Cardiac muscle cell (in vitro differentiated cells and primary cell): ENCODE measurements around the gene FSD2. TPM values are rescaled to one million over a fixed set of nuclear protein-coding genes. Genes with fewer than 3 reads are reported as not detected.
"Not testable (repeated sequence)": the region's sequence is repeated elsewhere in the genome, so short reads cannot be mapped to it uniquely, and the experiment has no call there.

Source experiments
- DNase-seq, 2 donors: peaks; one replicate each; pipeline versions ENCODE4 v3.0.0 to v3.0.0-alpha.2; 2010 to 2017; ENCODE audit warnings: low read depth in 1 of 2, low spot score in 1 of 2
- H3K27ac ChIP-seq: fragments of 200-600 bp; sonication (generic); 2 replicates; pipeline ENCODE4 v1.5.1; 2016
- H3K27me3 ChIP-seq: fragments of 200-600 bp; sonication (generic); 2 replicates; pipeline ENCODE4 v1.6.0; 2016; ENCODE audit warnings: control low read depth
- H3K36me3 ChIP-seq: fragments of 200-600 bp; sonication (generic); 2 replicates; pipeline ENCODE4 v1.5.1; 2016; ENCODE audit warnings: control low read depth
- H3K4me1 ChIP-seq: fragments of 200-600 bp; sonication (generic); 2 replicates; pipeline ENCODE4 v1.8.1; 2017; ENCODE audit warnings: low read depth, mild to moderate bottlenecking, mixed run types
- H3K4me3 ChIP-seq: fragments of 200-600 bp; sonication (generic); 2 replicates; pipeline ENCODE4 v1.5.1; 2016; ENCODE audit warnings: mild to moderate bottlenecking
- H3K9me3 ChIP-seq: fragments of 200-600 bp; sonication (generic); 2 replicates; pipeline ENCODE4 v1.5.1; 2017; ENCODE audit warnings: low read depth, mild to moderate bottlenecking, control low read depth
- CTCF ChIP-seq: IDR thresholded peaks from 2 replicates; pipeline ENCODE4 v1.5.1; 2012; ENCODE audit warnings: low read depth, mild to moderate bottlenecking, low read length
- polyA plus RNA-seq: library from polyadenylated mRNA; unstranded; fragments of >200 nt; fragmentation: Nextera tagmentation; extraction: Ambion mirVana; gene quantifications from 2 replicates; pipeline ENCODE4 v1.2.1, GENCODE V29; 2016
- total RNA-seq: library from RNA; depleted of rRNA; stranded (reverse); fragments of >200 nt; gene quantifications from 2 replicates; pipeline ENCODE4 v1.2.3, GENCODE V29; 2016

FSD2 gene
- total and polyA plus RNA-seq, 2 experiments from 2014 or later, result 14.9 to 44.9 TPM

GRCh38 chr15:82829234-82829633 is 23.4 kb upstream of the FSD2 start:
- TF ChIP-seq CTCF, result no peak
- Histone ChIP-seq H3K4me1 (no peaks in the 10 kb centered on the region), H3K27ac (no peak overlapping the region), H3K9me3 (no peaks in the 10 kb centered on the region), H3K27me3 (no peaks in the 10 kb centered on the region), H3K4me3 (no peak overlapping the region), H3K36me3 (peaks cover 84% of the 10 kb centered on the region)
- DNase-seq, result no peak

- no peak for TF ChIP-seq CTCF
- Histone ChIP-seq H3K27me3 (no peaks in the 10 kb centered on the region), H3K36me3 (peaks cover 78% of the 10 kb centered on the region), H3K4me3 (no peak overlapping the region), H3K4me1 (no peaks in the 10 kb centered on the region), H3K27ac (no peak overlapping the region), H3K9me3 (no peaks in the 10 kb centered on the region)
- no peak for DNase-seq
Observed at GRCh38 chr15:82828075-82828474, 22.2 kb upstream of the FSD2 start.

- Histone ChIP-seq H3K9me3 (no peaks in the 10 kb centered on the region), H3K4me1 (no peaks in the 10 kb centered on the region), H3K36me3 (peaks cover 77% of the 10 kb centered on the region), H3K4me3 (no peak overlapping the region), H3K27ac (no peak overlapping the region), H3K27me3 (no peaks in the 10 kb centered on the region)
- TF ChIP-seq CTCF, result no peak
- DNase-seq, result no peak
Observed at GRCh38 chr15:82823049-82823448, 17.2 kb upstream of the FSD2 start.

GRCh38 chr15:82821851-82822250 is 16.0 kb upstream of the FSD2 start:
- not testable (repeated sequence) for H3K4me3 ChIP-seq, H3K4me1 ChIP-seq, DNase-seq, H3K9me3 ChIP-seq, H3K27ac ChIP-seq, H3K27me3 ChIP-seq
- H3K36me3 ChIP-seq, result peaks cover 79% of the 10 kb centered on the region

GRCh38 chr15:82821396-82821795 is 15.5 kb upstream of the FSD2 start:
- not testable (repeated sequence) for H3K27ac ChIP-seq, DNase-seq, H3K27me3 ChIP-seq, H3K4me3 ChIP-seq, H3K9me3 ChIP-seq, H3K4me1 ChIP-seq
- H3K36me3 ChIP-seq, result peaks cover 79% of the 10 kb centered on the region

GRCh38 chr15:82820128-82820527 is 14.3 kb upstream of the FSD2 start:
- Histone ChIP-seq H3K4me1 (no peaks in the 10 kb centered on the region), H3K36me3 (peaks cover 78% of the 10 kb centered on the region), H3K27ac (no peak overlapping the region), H3K27me3 (no peaks in the 10 kb centered on the region), H3K9me3 (no peaks in the 10 kb centered on the region), H3K4me3 (no peak overlapping the region)
- DNase-seq, result no peak
- TF ChIP-seq CTCF, result no peak

GRCh38 chr15:82812994-82813393 is 7.1 kb upstream of the FSD2 start:
- peaks cover 22% of the 10 kb centered on the region for H3K4me1 ChIP-seq
- H3K27ac ChIP-seq, result no peak overlapping the region
- no peaks in the 10 kb centered on the region for H3K27me3 ChIP-seq
- DNase-seq, result no peak
- H3K36me3 ChIP-seq, result peaks cover 42% of the 10 kb centered on the region
- no peaks in the 10 kb centered on the region for H3K9me3 ChIP-seq
- H3K4me3 ChIP-seq, result no peak overlapping the region
- no peak for TF ChIP-seq CTCF
